ENCODE results near the gene NFKBIZ. TPM values are rescaled to one million over a fixed set of nuclear protein-coding genes. Genes with fewer than 3 reads are reported as not detected.
"Not testable (repeated sequence)": the region's sequence is repeated elsewhere in the genome, so short reads cannot be mapped to it uniquely, and the experiment has no call there.

Gene NFKBIZ
- total RNA-seq, 1 donor from 2014 or later: 16.5 TPM

DNA sequence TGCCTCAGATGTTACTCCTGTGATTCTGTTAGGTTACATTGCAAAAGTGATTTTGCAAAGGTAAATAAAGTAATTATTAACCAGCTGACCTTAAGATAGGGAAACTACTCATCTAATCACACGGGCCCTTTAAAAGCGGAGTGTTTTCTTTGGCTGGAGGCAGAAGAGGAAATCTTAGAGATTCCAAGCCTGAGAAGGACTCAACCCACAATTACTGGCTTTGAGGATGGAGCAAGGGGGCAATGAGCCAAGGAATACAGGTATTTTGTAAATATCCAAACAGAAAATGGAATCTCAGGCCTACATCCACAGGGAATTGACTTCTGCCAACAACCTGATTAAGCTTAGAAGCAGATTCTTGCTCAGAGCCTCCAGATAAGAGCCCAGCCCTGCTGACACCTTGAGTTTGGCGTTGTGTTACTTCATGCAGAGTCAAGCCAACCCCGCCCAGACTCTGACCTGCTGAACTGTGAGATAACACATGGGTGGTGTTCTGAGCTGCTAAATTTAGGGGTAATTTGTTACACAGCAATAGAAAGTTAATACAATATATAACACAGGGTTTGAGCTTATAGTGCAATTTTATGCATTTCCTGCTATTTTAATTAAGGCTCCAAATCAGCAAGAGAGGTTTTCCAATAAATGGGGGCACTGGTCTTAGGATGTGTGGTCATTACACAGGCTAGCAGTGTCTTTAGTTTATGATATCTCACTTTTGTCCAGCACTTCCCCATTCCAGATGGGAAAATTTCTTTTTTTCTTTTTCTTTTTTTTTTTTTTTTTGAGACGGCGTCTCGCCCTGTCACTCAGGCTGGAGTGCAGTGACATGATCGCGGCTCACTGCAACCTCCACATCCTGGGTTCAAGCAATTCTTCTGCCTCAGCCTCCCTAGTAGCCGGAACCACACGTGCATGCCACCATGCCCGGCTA, 19.5 kb downstream of the NFKBIZ start:
- no peak for DNase-seq (ENCODE audit: low read depth, low spot score)

DNA sequence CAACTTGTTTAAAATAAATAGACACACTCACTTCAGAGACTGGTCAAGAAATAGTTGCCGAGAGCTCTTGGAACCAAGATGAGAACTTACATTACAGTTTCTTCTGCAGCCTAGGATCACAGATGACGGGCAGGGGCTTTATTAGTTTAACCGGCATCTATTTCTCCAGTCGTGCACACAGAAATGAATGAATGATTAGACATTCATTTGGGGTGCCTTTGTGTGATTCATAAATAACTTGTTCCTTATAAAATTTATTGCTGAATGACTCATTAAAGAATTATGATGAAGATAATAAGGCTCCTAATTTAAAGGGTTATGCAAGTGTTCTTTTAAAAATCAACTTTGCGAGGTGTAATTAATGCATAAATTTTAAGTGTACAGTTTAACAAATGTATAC, 20.8 kb downstream of the NFKBIZ start:
- DNase-seq (ENCODE audit: low read depth, low spot score): no peak

DNA sequence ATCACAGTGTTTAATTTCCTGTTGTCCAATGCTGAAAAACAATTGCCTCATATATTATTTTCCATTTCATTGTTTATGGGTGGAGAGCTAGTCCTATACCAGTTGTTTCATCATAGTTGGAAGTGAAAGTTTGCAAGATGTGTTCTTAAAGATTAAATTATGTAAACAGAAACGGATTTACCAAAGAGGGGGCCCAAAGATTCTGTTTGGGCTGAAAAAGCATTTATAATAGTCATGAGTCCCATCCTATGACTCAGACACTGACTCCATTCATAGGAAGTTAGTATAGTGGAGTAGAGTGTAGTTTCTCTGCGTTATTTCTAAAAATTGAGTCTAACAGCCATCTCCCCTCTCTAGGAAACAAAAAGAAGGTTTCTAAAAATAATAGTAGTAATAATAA, 24.3 kb downstream of the NFKBIZ start:
- no peak for DNase-seq (ENCODE audit: low read depth, low spot score)

DNA sequence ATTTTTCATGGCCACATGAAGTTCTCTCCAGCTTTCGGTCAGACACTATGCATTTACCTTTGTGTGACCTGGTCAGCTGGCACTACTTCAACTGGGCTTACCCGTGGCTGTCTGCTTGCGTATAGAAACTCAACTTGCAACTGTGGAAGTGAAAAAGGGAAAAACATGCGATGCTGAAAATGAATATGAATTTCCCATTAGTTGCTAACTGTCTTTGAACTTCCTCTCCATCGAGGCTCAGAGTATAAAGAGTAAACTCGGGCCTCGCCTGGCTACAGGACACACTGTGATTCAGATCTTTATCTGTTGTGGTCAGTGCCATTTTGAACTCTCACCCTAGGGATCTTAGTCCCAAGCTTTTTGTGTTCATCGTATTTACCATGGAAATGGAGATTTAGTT, 26.8 kb downstream of the NFKBIZ start:
- DNase-seq (ENCODE audit: low read depth, low spot score): no peak

DNA sequence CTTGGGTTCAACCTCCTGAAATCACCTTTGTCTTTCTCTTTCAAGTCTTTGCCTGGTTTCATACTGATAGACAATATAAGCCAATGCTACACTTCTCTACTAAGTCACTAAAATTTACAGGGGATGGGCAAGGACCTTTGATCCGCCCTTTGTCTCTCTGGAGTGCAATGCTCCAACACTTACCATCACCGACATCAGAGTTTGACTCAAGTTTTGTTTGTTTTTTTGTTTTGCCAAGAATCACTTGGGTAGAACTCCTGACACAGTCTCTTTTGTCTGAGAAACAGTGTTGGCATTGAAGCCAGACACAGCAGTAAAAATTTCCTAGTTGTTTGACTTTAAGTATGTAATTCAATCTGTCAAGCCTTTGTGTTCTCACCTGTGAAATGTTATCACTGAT, 29.3 kb downstream of the NFKBIZ start:
- no peak for DNase-seq (ENCODE audit: low read depth, low spot score)

DNA sequence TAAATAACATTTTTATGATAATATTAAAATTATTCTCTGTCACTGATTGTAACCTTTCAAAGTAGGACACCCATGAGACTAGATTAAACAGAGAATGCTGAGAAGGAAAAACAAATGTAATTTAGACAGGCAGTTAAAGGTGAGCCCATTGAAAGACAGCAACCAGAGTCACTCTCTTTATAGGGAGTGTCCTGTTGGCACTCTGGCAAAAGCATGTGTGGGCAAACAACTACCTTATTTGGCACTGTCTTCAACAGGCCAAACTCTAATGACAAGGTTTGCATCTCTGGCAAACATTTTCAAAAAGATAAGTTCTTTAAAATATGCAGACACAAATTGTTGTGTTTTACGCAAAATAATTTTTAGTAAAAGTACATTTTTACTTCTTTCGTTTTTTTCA, 29.8 kb downstream of the NFKBIZ start:
- DNase-seq (ENCODE audit: low read depth, low spot score): no peak

DNA sequence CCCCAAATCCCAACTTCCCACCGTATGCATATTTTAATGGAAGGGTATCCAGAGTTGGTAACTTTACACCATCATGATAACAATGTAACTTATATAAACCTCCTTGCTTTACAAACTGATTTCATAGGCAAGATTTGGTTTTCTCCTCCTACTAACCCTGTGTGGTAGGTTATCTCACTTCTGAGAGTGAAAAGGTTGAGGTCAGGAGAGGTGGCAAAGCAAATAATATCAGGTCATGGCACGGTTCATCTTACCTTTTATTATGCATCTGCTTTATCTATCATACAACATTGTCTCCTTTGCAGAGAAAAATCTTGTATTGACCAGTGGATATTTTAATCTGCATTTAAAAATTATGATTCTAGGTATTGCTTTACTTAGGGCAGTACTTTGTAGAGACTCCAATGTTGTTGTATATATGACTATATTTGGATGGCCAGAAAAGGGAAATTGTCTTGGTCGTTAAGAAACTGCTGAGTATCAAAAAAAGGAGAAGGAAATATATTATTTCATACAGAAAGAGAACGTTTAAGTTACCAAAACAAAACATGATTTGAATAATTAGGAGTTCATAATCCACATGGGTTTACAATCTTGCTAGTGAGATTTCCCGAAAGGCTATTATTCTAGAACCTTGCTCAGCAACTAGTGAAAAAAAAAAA, 30.4 kb downstream of the NFKBIZ start:
- no peak for DNase-seq (ENCODE audit: low read depth, low spot score)

DNA sequence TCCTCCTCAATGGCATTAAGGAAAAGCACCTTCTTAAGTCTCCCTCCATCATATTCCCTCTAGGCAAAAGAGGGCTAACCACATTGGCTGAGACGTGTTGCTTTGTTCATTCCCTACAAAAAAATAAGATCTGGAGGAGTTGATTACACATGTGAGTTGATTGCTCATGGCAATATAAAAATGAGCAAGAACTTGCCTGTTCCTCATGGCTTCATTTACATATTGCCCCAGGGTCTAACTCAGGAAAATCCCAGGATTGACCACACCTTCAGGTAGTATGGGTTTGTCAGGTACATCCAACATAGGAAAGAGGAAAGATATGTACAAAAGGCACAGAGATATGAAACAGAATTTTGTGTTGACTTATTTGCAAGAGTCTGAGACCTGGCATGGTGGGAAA, 35.5 kb downstream of the NFKBIZ start:
- DNase-seq (ENCODE audit: low read depth, low spot score): no peak

DNA sequence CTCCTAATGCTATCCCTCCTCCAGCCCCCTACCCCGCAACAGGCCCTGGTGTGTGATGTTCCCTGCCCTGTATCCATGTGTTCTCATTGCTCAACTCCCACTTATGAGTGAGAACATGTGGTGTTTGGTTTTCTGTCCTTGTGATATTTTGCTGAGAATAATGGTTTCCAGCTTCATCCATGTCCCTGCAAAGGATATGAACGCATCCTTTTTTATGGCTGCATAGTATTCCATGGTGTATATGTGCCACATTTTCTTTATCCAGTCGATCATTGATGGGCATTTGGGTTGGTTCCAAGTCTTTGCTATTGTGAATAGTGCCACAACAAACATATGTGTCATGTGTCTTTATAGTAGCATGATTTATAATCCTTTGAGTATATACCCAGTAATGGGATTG, 36.3 kb downstream of the NFKBIZ start:
- DNase-seq (ENCODE audit: low read depth, low spot score): not testable (repeated sequence)

DNA sequence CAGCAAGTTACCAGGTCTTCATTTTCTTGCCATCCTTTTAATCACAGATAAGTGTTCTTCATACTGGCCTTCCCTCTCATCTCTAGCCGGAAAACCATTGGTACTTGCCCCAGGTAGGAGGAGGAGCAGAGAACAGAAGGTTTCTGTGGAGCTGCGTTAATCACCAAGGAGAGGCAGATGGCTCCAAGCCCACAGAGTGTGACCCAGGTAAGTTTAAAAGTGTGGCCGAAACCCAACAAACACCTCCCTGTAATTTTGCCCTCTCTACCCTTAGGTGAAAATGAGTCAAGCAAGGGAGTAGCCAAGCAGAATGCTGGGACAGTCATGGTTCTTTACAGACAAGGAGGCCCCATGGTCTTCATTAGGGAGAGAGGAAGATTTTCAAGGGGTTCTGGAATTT, 37.3 kb downstream of the NFKBIZ start:
- DNase-seq (ENCODE audit: low read depth, low spot score): no peak

DNA sequence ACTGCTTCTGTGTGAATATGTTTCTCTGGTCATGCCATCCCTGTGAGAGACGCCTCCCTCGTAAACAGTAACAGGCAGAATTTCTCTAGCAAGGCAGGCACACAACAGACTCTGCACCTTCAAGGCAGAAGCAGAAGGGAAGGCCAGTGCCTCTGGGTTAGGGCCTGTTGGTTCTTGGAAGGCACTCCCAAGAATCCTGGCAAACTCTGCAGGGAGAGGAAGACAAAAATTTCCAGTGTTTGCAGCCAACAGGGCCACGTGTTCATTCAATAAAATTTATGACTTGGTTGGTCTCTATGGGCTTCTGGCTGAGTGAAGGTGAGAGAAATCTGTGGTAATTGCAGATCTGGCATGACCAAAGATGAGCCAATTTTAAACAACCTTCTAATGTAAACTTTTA, 39.3 kb downstream of the NFKBIZ start:
- no peak for DNase-seq (ENCODE audit: low read depth, low spot score)

DNA sequence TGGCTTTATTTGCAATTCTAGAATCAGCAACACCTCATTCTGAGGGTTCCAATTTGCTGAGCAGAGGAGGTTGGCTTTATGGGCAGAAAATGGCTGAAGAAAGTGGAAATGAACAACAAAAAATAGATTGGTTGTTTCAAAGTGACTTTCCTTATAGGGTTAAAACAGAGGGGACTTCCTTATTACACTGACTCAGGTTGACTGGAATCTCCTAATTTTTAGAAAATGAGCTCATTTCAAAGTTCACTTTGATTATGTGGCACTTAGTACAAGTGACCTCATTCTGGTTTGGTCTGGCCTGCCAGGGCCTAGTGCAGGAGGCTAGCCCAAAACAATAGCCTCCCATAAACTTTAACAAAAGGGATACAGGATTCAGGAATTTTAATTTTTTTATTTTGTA, 41.4 kb downstream of the NFKBIZ start:
- DNase-seq (ENCODE audit: low read depth, low spot score): no peak

DNA sequence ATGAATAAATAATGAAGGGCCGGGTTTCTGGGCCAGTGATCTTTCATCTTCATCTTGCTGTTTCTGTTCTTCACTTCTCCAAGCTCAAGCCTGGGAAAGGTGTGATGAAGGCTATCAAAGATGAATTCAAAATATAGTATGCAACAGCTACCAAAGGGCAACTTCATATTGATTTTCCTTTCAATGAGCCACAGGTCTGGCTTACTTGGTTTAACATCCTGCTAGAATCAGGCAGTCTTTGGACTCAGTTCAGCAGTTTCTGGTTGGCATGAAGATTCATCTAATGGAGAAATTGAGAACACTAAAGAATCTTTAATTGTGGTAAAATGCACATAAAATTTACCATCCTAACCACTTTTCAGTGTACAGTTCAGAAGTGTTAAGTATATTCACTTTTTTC, 43.3 kb downstream of the NFKBIZ start:
- no peak for DNase-seq (ENCODE audit: low read depth, low spot score)

DNA sequence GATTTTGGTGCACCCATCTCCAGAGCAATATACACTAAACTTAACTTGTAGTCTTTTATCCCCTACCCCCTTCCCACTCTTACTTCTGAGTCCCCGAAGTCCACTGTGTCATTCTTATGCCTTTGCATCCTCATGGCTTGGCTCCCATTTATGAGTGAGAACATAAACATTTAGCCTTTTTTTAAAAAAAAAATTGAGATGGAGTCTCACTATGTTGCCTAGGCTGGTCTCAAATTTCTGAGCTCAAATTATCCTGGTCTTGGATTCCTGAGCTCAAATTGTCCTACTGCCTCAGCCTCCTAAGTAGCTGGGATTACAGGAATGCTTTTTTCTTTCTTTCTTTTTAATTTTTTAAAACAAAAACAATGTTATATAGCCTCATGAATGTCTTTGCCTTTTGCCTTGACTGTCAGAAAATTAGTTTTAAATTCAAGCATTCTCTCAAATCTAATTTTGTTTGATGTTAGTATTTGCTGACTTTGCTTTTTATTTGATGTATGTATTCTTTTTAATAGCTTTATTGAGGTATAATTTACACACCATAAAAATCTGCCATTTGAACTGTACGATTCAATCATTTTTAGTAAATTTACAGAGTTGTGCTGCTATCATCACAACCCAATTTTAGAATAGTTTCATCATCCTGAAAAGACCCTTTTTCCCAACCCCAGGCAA, 46.9 kb downstream of the NFKBIZ start:
- no peak for DNase-seq (ENCODE audit: low read depth, low spot score)

DNA sequence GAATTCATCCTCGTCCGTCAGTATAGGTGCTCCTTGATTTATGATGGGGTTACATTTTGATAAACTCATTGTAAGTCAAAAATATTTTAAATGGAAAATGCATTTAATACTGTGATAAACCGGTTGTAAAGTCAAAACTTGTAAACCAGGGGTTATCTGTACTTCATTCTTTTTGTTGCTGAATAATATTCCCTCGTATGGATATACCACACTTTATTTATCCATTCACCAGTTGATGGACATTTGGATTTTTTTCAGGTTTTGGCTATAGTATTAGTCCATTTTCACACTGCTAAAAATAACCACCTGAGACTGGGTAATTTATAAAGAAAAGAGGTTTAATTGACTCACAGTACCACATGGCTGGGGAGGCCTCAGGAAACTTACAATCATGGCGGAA, 47.7 kb downstream of the NFKBIZ start:
- DNase-seq (ENCODE audit: low read depth, low spot score): no peak

DNA sequence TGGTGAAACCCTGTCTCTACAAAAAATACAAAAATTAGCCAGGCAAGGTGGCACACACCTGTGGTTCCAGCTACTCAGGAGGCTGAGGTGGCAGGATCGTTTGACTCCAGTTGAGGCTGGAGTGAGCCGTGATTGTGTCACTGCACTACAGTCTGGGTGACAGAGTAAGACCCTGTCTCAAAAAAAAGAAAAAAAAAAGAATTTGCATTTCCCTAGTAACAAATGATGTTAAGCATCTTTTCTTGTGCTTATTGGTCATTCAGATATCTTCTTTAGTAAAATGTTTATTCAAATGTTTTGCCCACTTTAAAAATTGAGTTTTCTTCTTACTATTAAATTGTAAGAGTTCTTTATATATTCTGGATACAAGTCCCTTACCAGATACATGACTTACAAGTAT, 48.7 kb downstream of the NFKBIZ start:
- no peak for DNase-seq (ENCODE audit: low read depth, low spot score)

DNA sequence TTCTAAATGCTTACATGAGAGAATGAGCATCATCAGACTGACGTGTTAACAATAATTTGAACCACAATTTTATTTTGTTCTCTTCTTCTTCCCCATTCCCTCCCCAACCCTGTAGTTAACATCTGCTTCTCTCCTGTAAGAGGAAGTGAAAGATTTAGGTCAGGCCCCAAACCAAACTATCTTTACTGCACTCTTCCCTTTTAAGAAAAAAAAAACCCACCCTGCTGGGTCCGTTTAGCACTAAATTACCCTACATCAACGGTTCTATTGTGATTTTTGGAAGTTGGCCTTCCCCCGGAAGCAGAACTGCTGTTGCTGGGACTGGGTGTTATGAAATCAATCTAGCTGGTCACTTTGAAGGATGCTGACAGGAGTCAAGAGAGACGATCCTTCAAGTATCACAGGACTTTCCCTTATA, 49.4 kb downstream of the NFKBIZ start:
- DNase-seq (ENCODE audit: low read depth, low spot score): no peak

DNA sequence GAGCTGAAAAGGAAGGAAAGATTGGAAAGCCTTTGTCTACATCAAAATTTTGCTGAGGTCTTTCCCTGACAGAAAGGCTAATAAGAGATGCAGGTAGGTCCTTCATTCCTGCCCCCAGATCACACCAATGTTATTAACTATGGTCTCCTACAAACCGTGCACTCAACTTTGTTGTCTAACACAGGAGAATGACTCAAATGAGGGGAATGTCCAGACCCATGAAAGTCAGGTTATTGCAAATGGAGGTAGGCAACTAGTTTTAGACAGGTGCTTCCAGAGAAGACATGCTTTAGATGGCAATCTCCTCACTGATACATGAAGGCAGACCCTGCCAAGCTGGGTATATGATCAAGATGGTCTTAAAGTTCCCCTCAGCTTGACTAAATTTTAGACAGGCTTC, 51.0 kb downstream of the NFKBIZ start:
- DNase-seq (ENCODE audit: low read depth, low spot score): no peak

DNA sequence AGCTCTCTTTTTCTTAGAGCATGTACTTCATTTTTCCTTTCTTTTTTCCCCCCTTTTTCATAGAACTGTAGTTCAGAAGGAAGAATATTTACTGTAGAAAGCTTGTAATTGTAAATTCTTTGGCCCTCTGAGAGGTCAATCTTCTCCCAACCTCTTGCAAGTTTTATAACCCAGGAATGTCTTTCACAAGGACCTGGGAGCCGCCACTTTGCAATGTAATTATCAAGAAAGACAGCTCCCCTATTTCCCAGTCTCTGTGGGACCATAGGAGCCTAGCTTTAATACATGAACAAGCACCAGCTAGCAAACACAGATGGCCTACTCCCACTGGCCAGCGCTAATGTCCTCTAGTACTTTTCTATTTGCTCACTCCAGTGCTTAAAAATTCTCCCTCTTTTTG, 51.4 kb downstream of the NFKBIZ start:
- no peak for DNase-seq (ENCODE audit: low read depth, low spot score)

DNA sequence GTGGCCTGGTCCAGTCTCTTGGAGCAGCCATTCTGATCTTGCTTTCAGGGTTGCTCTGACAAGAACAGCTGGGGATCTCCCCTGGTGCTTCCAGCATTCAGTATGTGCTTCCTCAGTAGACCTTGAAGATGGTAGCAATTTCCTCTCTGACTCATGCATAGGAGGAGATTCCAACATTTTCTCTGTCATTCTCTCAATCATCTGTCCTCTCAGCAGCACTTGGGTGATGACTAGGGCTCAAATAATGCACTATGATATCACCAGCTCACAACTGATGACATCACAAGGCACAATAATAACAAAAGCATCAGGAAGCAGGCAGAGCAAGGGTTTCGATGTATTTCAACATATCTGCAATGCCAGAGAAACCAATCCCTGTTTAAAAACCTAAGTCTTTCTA, 52.7 kb downstream of the NFKBIZ start:
- DNase-seq (ENCODE audit: low read depth, low spot score): peak; percentile 19

DNA sequence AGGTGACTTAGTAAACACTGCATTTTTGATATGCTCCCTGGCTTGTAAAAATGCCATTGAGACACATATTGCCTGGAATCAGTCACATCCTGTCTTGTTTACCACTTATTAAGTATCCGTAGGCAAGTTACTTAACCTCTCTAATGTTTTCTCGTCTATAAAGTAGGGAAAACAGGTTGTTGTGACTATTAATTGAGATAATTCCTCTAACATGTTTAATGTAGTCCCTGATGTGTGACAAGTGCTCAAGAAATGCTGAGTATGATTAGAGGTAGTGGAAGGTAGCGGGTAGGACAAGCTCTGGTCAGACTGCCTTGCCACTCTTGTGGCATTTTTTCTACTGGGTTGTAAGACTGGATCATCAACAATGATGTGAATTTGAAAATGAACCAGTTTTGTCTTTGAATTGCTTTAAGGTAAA, 54.1 kb downstream of the NFKBIZ start:
- DNase-seq (ENCODE audit: low read depth, low spot score): no peak

DNA sequence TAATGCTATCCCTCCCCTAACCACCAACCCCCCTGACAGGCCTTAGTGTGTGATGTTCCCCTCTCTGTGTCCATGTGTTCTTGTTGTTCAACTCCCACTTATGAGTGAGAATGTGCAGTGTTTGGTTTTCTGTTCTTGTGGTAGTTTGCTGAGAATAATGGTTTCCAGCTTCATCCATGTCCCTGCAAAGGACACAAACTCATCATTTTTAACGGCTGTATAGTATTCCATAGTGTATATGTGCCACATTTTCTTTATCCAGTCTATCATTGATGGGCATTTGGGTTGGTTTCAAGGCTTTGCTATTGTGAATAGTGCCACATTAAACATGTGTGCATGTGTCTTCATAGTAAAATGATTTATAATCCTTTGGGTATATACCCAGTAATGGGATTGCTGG, 56.3 kb downstream of the NFKBIZ start:
- not testable (repeated sequence) for DNase-seq (ENCODE audit: low read depth, low spot score)

Data from pulmonary artery endothelial cell (primary cell).